ENCODE measurements around the gene ZNF22. TPM values are rescaled to one million over a fixed set of nuclear protein-coding genes. Genes with fewer than 3 reads are reported as not detected.

ZNF22 gene
- total and polyA plus RNA-seq, 2 of the 8 experiments (the other 6 are each of a cell fraction or from before 2014, with no cell fraction given) = 18.2 to 45.2 TPM

GRCh38 chr10:44951576-44952226 lies 49.0 kb upstream of the ZNF22 start (continued):
- TF ChIP-seq SIX5 (IDR thresholded peaks at IDR 0.05; ENCODE audit: low read depth, low read length) = no peak
- TF ChIP-seq, protein P1, sequence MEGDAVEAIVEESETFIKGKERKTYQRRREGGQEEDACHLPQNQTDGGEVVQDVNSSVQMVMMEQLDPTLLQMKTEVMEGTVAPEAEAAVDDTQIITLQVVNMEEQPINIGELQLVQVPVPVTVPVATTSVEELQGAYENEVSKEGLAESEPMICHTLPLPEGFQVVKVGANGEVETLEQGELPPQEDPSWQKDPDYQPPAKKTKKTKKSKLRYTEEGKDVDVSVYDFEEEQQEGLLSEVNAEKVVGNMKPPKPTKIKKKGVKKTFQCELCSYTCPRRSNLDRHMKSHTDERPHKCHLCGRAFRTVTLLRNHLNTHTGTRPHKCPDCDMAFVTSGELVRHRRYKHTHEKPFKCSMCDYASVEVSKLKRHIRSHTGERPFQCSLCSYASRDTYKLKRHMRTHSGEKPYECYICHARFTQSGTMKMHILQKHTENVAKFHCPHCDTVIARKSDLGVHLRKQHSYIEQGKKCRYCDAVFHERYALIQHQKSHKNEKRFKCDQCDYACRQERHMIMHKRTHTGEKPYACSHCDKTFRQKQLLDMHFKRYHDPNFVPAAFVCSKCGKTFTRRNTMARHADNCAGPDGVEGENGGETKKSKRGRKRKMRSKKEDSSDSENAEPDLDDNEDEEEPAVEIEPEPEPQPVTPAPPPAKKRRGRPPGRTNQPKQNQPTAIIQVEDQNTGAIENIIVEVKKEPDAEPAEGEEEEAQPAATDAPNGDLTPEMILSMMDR (IDR thresholded peaks at IDR 0.05; ENCODE audit: control extremely low read depth in 1 of 3, insufficient read depth in 1 of 3, low read depth in 1 of 3, low read length in 3 of 3) = no peak
- no peak for TF ChIP-seq GTF2F1 (IDR thresholded peaks at IDR 0.05; ENCODE audit: borderline replicate concordance, low read depth, low read length)
